IgD-negative memory B cell (primary cell): Measurements from ENCODE around the gene RS1. TPM values are rescaled to one million over a fixed set of nuclear protein-coding genes. Genes with fewer than 3 reads are reported as not detected.

Source experiments
- H3K27ac Mint-ChIP-seq, 3 donors: one replicate each; pipeline ENCODE4 v1.8.0; 2020 to 2022; ENCODE audit warnings: mild to moderate bottlenecking in 3 of 3, mixed read lengths in 3 of 3, moderate library complexity in 1 of 3
- H3K27me3 Mint-ChIP-seq: one replicate; pipeline ENCODE4 v1.8.0; 2021; ENCODE audit warnings: mixed read lengths
- H3K36me3 Mint-ChIP-seq: one replicate; pipeline ENCODE4 v1.8.0; 2020; ENCODE audit warnings: mild to moderate bottlenecking, mixed read lengths
- H3K4me1 Mint-ChIP-seq, 3 donors: one replicate each; pipeline ENCODE4 v1.8.0; 2020 to 2022; ENCODE audit warnings: mixed read lengths in 3 of 3, mild to moderate bottlenecking in 1 of 3
- H3K4me3 Mint-ChIP-seq, 4 donors: one replicate each; pipeline ENCODE4 v1.8.0; 2020 to 2022; ENCODE audit warnings: mild to moderate bottlenecking in 4 of 4, mixed read lengths in 4 of 4, moderate library complexity in 3 of 4
- H3K9me3 Mint-ChIP-seq, 3 donors: one replicate each; pipeline ENCODE4 v1.8.0; 2020 to 2021; ENCODE audit warnings: mixed read lengths in 3 of 3, mild to moderate bottlenecking in 1 of 3
- polyA plus RNA-seq: library from polyadenylated mRNA; unstranded; fragments of 300-500 nt; fragmentation: Illumina TruSeq; gene quantifications from one replicate; pipeline ENCODE4 v1.2.3, GENCODE V29; 2021

The RS1 gene
- polyA plus RNA-seq, 1 donor from 2014 or later, result not detected

GRCh38 chrX:18681996-18682395 is 10.1 kb upstream of the RS1 start:
- Mint-ChIP-seq H3K27me3 (peaks cover 2% of the 10 kb centered on the region), H3K36me3 (no peaks in the 10 kb centered on the region), H3K27ac (peak overlapping the region in 1 of 3 donors; percentile 78), H3K4me3 (no peak overlapping the region), H3K4me1 (peaks cover 0 to 6% (median 1%) of the 10 kb centered on the region in 3 donors), H3K9me3 (peaks cover 0 to 4% (median 0%) of the 10 kb centered on the region in 3 donors)

GRCh38 chrX:18677161-18677869 is 5.4 kb upstream of the RS1 start:
- peak overlapping the region in 1 of 3 donors; percentile 36 for H3K27ac Mint-ChIP-seq
- peak overlapping the region in 2 of 4 donors; percentile 27 to 70 for H3K4me3 Mint-ChIP-seq
- peaks cover 0 to 4% (median 0%) of the 10 kb centered on the region in 3 donors for H3K9me3 Mint-ChIP-seq

GRCh38 chrX:18676470-18676869 is 4.6 kb upstream of the RS1 start:
- Mint-ChIP-seq H3K27ac (peak overlapping the region in 1 of 3 donors; percentile 99), H3K4me1 (peaks cover 2 to 14% (median 3%) of the 10 kb centered on the region in 3 donors), H3K4me3 (peak overlapping the region in 2 of 4 donors; percentile 46 to 98), H3K36me3 (no peaks in the 10 kb centered on the region), H3K9me3 (peaks cover 0 to 4% (median 0%) of the 10 kb centered on the region in 3 donors), H3K27me3 (no peaks in the 10 kb centered on the region)

More at GRCh38 chrX:18677161-18677869, 5.4 kb upstream of the RS1 start:
- Mint-ChIP-seq H3K36me3 (no peaks in the 10 kb centered on the region), H3K27me3 (no peaks in the 10 kb centered on the region), H3K4me1 (peaks cover 2 to 14% (median 3%) of the 10 kb centered on the region in 3 donors)

GRCh38 chrX:18676050-18676449 is 4.1 kb upstream of the RS1 start:
- H3K4me1 Mint-ChIP-seq, result peaks cover 2 to 14% (median 3%) of the 10 kb centered on the region in 3 donors
- peak overlapping the region in 3 of 4 donors; percentile 46 to 98 (median 86) for H3K4me3 Mint-ChIP-seq
- no peaks in the 10 kb centered on the region for H3K27me3 Mint-ChIP-seq
- H3K27ac Mint-ChIP-seq, result peak overlapping the region in 2 of 3 donors; percentile 78 to 99
- H3K9me3 Mint-ChIP-seq, result peaks cover 0 to 4% (median 0%) of the 10 kb centered on the region in 3 donors
- no peaks in the 10 kb centered on the region for H3K36me3 Mint-ChIP-seq

GRCh38 chrX:18674788-18675735 is 3.2 kb upstream of the RS1 start:
- H3K4me1 Mint-ChIP-seq, result peaks cover 2 to 14% (median 3%) of the 10 kb centered on the region in 3 donors
- H3K27me3 Mint-ChIP-seq, result no peaks in the 10 kb centered on the region
- H3K36me3 Mint-ChIP-seq, result no peaks in the 10 kb centered on the region

GRCh38 chrX:18674417-18674787 is 2.5 kb upstream of the RS1 start:
- Mint-ChIP-seq H3K4me3 (peak overlapping the region; percentile 82 to 98 (median 92)), H3K27ac (peak overlapping the region; percentile 91 to 99 (median 98)), H3K27me3 (no peaks in the 10 kb centered on the region), H3K4me1 (peaks cover 2 to 14% (median 3%) of the 10 kb centered on the region in 3 donors), H3K9me3 (peaks cover 0 to 4% (median 0%) of the 10 kb centered on the region in 3 donors), H3K36me3 (no peaks in the 10 kb centered on the region)

More at GRCh38 chrX:18674788-18675735, 3.2 kb upstream of the RS1 start:
- H3K9me3 Mint-ChIP-seq, result peaks cover 0 to 4% (median 0%) of the 10 kb centered on the region in 3 donors
- peak overlapping the region; percentile 82 to 98 (median 92) for H3K4me3 Mint-ChIP-seq
- H3K27ac Mint-ChIP-seq, result peak overlapping the region; percentile 91 to 99 (median 98)

- peak overlapping the region in 2 of 4 donors; percentile 46 to 56 for H3K4me3 Mint-ChIP-seq
- H3K27me3 Mint-ChIP-seq, result peaks cover 2% of the 10 kb centered on the region
- H3K36me3 Mint-ChIP-seq, result no peaks in the 10 kb centered on the region
- H3K4me1 Mint-ChIP-seq, result peaks cover 0 to 4% (median 2%) of the 10 kb centered on the region in 3 donors
- H3K9me3 Mint-ChIP-seq, result no peaks in the 10 kb centered on the region
- no peak overlapping the region for H3K27ac Mint-ChIP-seq
These were observed 3.7 kb downstream of the RS1 start for GRCh38 chrX:18668071-18668835.

- H3K27ac Mint-ChIP-seq, result no peak overlapping the region
- no peaks in the 10 kb centered on the region for H3K9me3 Mint-ChIP-seq
- peaks cover 2% of the 10 kb centered on the region for H3K27me3 Mint-ChIP-seq
- H3K36me3 Mint-ChIP-seq, result no peaks in the 10 kb centered on the region
- H3K4me3 Mint-ChIP-seq, result no peak overlapping the region
- peaks cover 0 to 4% (median 2%) of the 10 kb centered on the region in 3 donors for H3K4me1 Mint-ChIP-seq
These were observed 5.3 kb downstream of the RS1 start for GRCh38 chrX:18666614-18667013.

- Mint-ChIP-seq H3K4me3 (no peak overlapping the region), H3K27me3 (peaks cover 2% of the 10 kb centered on the region), H3K36me3 (no peaks in the 10 kb centered on the region), H3K27ac (no peak overlapping the region), H3K4me1 (peaks cover 0 to 4% (median 2%) of the 10 kb centered on the region in 3 donors), H3K9me3 (peaks cover 0 to 2% (median 0%) of the 10 kb centered on the region in 3 donors)
These were observed 7.0 kb downstream of the RS1 start for GRCh38 chrX:18664947-18665346.

- H3K27me3 Mint-ChIP-seq, result peaks cover 2% of the 10 kb centered on the region
- no peak overlapping the region for H3K27ac Mint-ChIP-seq
- peaks cover 2% of the 10 kb centered on the region for H3K36me3 Mint-ChIP-seq
- no peaks in the 10 kb centered on the region for H3K4me1 Mint-ChIP-seq
- H3K4me3 Mint-ChIP-seq, result no peak overlapping the region
- peaks cover 0 to 2% (median 2%) of the 10 kb centered on the region in 3 donors for H3K9me3 Mint-ChIP-seq
These were observed 10.6 kb downstream of the RS1 start for GRCh38 chrX:18661273-18661672.

- H3K36me3 Mint-ChIP-seq, result peaks cover 2% of the 10 kb centered on the region
- no peak overlapping the region for H3K4me3 Mint-ChIP-seq
- no peaks in the 10 kb centered on the region for H3K4me1 Mint-ChIP-seq
- H3K9me3 Mint-ChIP-seq, result peaks cover 0 to 4% (median 0%) of the 10 kb centered on the region in 3 donors
- no peak overlapping the region for H3K27ac Mint-ChIP-seq
- H3K27me3 Mint-ChIP-seq, result no peaks in the 10 kb centered on the region
These were observed 16.8 kb downstream of the RS1 start for GRCh38 chrX:18654875-18655836.

GRCh38 chrX:18652636-18653035 is 19.3 kb downstream of the RS1 start:
- no peak overlapping the region for H3K4me3 Mint-ChIP-seq
- H3K9me3 Mint-ChIP-seq, result peaks cover 0 to 3% (median 0%) of the 10 kb centered on the region in 3 donors
- H3K27ac Mint-ChIP-seq, result no peak overlapping the region
- H3K4me1 Mint-ChIP-seq, result no peaks in the 10 kb centered on the region
- no peaks in the 10 kb centered on the region for H3K36me3 Mint-ChIP-seq
- no peaks in the 10 kb centered on the region for H3K27me3 Mint-ChIP-seq

- H3K9me3 Mint-ChIP-seq, result peaks cover 0 to 2% (median 2%) of the 10 kb centered on the region in 3 donors
- no peaks in the 10 kb centered on the region for H3K4me1 Mint-ChIP-seq
- no peak overlapping the region for H3K27ac Mint-ChIP-seq
- H3K36me3 Mint-ChIP-seq, result peaks cover 2% of the 10 kb centered on the region
- H3K4me3 Mint-ChIP-seq, result no peak overlapping the region
- H3K27me3 Mint-ChIP-seq, result peaks cover 1% of the 10 kb centered on the region
These were observed 21.2 kb downstream of the RS1 start for GRCh38 chrX:18650662-18651061.
